Measurements from ENCODE around the gene LRRC18.

Gene LRRC18

GRCh38 chr10:48945441-48946130 is 5.9 kb upstream of the LRRC18 start:
- no peak for FAIRE-seq

- no peak for FAIRE-seq
Observed at GRCh38 chr10:48944171-48944570, 4.5 kb upstream of the LRRC18 start.

GRCh38 chr10:48943096-48943495 is 3.5 kb upstream of the LRRC18 start:
- FAIRE-seq = no peak

- no peak for FAIRE-seq
Observed at GRCh38 chr10:48941427-48942075, 1.9 kb upstream of the LRRC18 start.

- no peak for FAIRE-seq
Observed at GRCh38 chr10:48940958-48941357, 1.3 kb upstream of the LRRC18 start.

GRCh38 chr10:48940372-48940771 is 732 bp upstream of the LRRC18 start:
- no peak for FAIRE-seq

- FAIRE-seq = no peak
Observed at GRCh38 chr10:48938990-48939536, 577 bp downstream of the LRRC18 start.

GRCh38 chr10:48938281-48938680 is 1.4 kb downstream of the LRRC18 start:
- no peak for FAIRE-seq

- no peak for FAIRE-seq
Observed at GRCh38 chr10:48937796-48938195, 1.8 kb downstream of the LRRC18 start.

- no peak for FAIRE-seq
Observed at GRCh38 chr10:48935577-48935976, 4.1 kb downstream of the LRRC18 start.

GRCh38 chr10:48934672-48935501 is 4.8 kb downstream of the LRRC18 start:
- FAIRE-seq = no peak

GRCh38 chr10:48932831-48933664 is 6.6 kb downstream of the LRRC18 start:
- no peak for FAIRE-seq

GRCh38 chr10:48931188-48931587 is 8.5 kb downstream of the LRRC18 start:
- no peak for FAIRE-seq

- FAIRE-seq = no peak
Observed at GRCh38 chr10:48929413-48929990, 10.1 kb downstream of the LRRC18 start.

- FAIRE-seq = no peak
Observed at GRCh38 chr10:48926764-48927540, 12.7 kb downstream of the LRRC18 start.

GRCh38 chr10:48926255-48926654 is 13.4 kb downstream of the LRRC18 start:
- no peak for FAIRE-seq

GRCh38 chr10:48924988-48925387 is 14.7 kb downstream of the LRRC18 start:
- FAIRE-seq = no peak

GRCh38 chr10:48923748-48924147 is 15.9 kb downstream of the LRRC18 start:
- FAIRE-seq = no peak

GRCh38 chr10:48913674-48914073 is 26.0 kb downstream of the LRRC18 start:
- FAIRE-seq = no peak

GRCh38 chr10:48910548-48910947 is 29.1 kb downstream of the LRRC18 start:
- no peak for FAIRE-seq

GRCh38 chr10:48907730-48908129 is 31.9 kb downstream of the LRRC18 start:
- FAIRE-seq = no peak
